Measurements from ENCODE around the gene PDE4D. TPM values are rescaled to one million over a fixed set of nuclear protein-coding genes. Genes with fewer than 3 reads are reported as not detected.

PDE4D gene
- total RNA-seq, 1 donor from 2014 or later: 44.8 TPM

DNA sequence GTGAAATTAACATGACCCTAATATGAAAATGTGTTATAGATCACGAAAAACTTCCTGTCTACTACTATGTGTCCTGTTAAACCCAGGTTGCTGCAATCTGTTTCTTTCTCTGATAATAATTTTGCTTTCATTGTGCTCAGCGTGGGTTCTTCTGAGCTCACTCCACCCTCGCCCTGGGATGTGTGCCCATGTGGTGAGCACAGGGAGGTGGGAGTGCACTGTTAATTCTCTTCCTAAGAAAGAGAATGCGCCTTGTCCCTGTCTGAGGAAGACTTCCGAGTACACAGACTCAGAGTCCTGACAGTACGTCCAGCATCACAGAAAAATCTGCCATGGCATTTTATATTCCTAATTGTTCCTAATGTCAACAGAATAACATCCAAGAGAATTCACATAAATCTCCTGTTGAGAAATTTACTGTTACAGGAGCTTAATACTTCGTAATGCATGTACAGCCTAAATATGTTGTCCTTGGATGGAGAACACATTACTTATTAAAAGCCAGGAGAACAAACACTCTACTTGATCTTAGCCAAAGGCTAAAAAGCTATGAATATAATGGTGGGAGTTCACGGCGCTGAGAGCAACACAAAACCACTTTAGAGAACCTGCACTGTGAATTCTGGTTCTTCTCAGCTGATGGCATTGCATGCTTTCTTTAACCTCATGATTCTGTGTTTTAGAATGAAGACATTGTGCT lies 102.6 kb downstream of the PDE4D start:
- TF ChIP-seq, protein P1, sequence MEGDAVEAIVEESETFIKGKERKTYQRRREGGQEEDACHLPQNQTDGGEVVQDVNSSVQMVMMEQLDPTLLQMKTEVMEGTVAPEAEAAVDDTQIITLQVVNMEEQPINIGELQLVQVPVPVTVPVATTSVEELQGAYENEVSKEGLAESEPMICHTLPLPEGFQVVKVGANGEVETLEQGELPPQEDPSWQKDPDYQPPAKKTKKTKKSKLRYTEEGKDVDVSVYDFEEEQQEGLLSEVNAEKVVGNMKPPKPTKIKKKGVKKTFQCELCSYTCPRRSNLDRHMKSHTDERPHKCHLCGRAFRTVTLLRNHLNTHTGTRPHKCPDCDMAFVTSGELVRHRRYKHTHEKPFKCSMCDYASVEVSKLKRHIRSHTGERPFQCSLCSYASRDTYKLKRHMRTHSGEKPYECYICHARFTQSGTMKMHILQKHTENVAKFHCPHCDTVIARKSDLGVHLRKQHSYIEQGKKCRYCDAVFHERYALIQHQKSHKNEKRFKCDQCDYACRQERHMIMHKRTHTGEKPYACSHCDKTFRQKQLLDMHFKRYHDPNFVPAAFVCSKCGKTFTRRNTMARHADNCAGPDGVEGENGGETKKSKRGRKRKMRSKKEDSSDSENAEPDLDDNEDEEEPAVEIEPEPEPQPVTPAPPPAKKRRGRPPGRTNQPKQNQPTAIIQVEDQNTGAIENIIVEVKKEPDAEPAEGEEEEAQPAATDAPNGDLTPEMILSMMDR (IDR thresholded peaks at IDR 0.05): no peak
- H3K27ac ChIP-seq: no peak overlapping the region
- no peaks in the 10 kb centered on the region for H3K27me3 ChIP-seq
- H3K4me3 ChIP-seq: no peak overlapping the region
- intact Hi-C loops (cut with DNase I): no loop called here
- H3K4me1 ChIP-seq: peaks cover 0 to 11% of the 10 kb centered on the region in 2 donors
- H3K36me3 ChIP-seq: no peaks in the 10 kb centered on the region
- DNase-seq (ENCODE audit: low spot score in 2 of 2): no peak
- no peaks in the 10 kb centered on the region for H3K9me3 ChIP-seq

DNA sequence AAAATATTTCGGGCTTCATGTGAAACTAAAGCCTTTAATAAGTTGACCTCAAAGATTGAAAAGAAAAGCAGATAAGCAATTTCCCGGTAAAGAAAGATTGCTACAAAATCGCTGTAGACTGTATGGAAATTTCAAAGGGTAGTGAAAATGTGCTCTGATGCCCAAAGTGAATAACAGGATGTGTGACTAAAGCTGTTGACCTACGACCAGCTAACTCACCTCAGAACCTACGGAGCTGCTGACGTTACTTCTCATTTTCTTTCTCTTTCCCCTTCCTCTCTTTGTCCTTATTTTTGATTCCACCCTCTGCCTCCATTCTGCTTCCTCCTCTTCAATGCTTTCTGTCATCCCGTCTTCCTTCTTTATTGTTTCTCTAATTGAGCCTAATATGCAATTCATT lies 103.2 kb downstream of the PDE4D start:
- Histone ChIP-seq H3K9me3 (no peaks in the 10 kb centered on the region), H3K36me3 (no peaks in the 10 kb centered on the region), H3K4me3 (no peak overlapping the region), H3K27me3 (no peaks in the 10 kb centered on the region), H3K4me1 (peaks cover 0 to 11% of the 10 kb centered on the region in 2 donors), H3K27ac (no peak overlapping the region)
- TF ChIP-seq, protein P1 (IDR thresholded peaks at IDR 0.05): no peak
- intact Hi-C loops (cut with DNase I): no loop called here
- DNase-seq (ENCODE audit: low spot score in 2 of 2): no peak

DNA sequence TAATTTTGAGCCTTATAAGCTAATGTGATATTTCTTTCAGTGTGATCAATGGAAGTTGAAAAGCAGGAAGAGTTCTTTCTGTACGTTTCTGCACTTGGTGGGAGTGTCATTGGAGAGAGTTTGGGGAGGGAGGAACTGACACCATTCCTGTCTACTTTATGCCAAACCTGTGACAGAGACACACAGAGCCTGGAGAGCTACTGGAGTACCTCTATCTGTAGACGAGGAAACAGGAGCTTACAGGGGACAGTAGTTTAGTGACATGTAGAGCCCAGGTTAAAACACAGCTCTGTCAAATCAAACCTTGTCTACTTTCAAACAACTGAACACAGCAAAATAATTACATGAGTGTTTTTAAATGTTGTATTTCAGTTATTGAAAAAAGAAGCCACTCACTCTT lies 103.6 kb downstream of the PDE4D start:
- H3K36me3 ChIP-seq: no peaks in the 10 kb centered on the region
- no peak overlapping the region for H3K27ac ChIP-seq
- H3K9me3 ChIP-seq: no peaks in the 10 kb centered on the region
- peaks cover 0 to 11% of the 10 kb centered on the region in 2 donors for H3K4me1 ChIP-seq
- no peak for DNase-seq (ENCODE audit: low spot score in 2 of 2)
- H3K4me3 ChIP-seq: no peak overlapping the region
- intact Hi-C loops (cut with DNase I): no loop called here
- H3K27me3 ChIP-seq: no peaks in the 10 kb centered on the region
- TF ChIP-seq, protein P1 (IDR thresholded peaks at IDR 0.05): no peak

DNA sequence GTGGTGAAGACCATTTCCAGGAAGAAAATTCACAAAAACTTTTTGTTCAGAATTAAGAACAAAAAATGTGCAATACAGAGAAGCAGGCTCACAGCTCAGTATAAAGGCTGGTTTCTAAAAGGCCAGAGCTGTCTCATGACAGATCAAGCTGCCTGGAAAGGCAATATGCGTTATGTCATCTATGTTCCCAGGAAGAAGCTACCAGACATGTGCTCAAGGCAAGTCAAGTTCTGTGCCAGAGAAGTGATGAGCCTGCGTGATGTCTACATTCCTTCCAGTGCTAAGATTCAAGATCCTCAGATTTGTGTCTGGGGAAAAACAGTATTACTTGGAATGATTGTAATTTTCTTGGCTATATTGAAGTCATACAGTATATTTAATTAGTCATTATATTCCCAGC lies 104.3 kb downstream of the PDE4D start:
- H3K4me3 ChIP-seq: no peak overlapping the region
- H3K36me3 ChIP-seq: no peaks in the 10 kb centered on the region
- TF ChIP-seq, protein P1 (IDR thresholded peaks at IDR 0.05): no peak
- intact Hi-C loops (cut with DNase I): no loop called here
- no peak overlapping the region for H3K27ac ChIP-seq
- H3K27me3 ChIP-seq: no peaks in the 10 kb centered on the region
- DNase-seq (ENCODE audit: low spot score in 2 of 2): no peak
- H3K9me3 ChIP-seq: no peaks in the 10 kb centered on the region
- H3K4me1 ChIP-seq: peaks cover 0 to 11% of the 10 kb centered on the region in 2 donors

DNA sequence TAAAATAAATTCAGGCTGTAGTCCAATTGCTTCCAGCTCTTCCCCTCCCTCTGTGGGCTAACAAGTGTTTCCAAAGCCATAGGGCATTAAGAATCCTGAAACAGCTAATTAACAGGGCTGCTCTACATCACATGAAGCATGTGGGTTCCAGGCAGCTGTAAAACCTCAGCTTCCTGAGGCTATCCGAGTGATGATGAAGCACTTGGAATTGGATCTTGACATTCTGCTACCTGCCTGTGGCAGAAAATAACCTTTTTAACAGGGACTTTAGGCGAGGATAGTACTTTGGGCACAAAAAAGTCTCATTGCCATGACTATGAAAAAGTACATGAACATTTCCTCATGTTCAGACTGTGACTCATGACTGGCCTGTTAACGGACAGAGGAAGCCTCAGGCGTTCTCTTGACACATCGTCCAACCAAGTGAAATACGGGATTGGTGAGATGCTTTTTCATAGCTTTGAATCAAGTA lies 107.2 kb downstream of the PDE4D start:
- TF ChIP-seq, protein P1 (IDR thresholded peaks at IDR 0.05): no peak
- Histone ChIP-seq H3K27me3 (no peaks in the 10 kb centered on the region), H3K27ac (no peak overlapping the region), H3K4me1 (peaks cover 0 to 6% of the 10 kb centered on the region in 2 donors), H3K4me3 (no peak overlapping the region), H3K9me3 (no peaks in the 10 kb centered on the region), H3K36me3 (no peaks in the 10 kb centered on the region)
- intact Hi-C loops (cut with DNase I): no loop called here
- no peak for DNase-seq (ENCODE audit: low spot score in 2 of 2)
